ENCODE measurements around the gene RMRP. TPM values are rescaled to one million over a fixed set of nuclear protein-coding genes. Genes with fewer than 3 reads are reported as not detected.

RMRP gene
- total RNA-seq, 1 experiment from 2014 or later, result 4,639 TPM

GRCh38 chr9:35611230-35611797 is 46.5 kb downstream of the RMRP start:
- no peak for DNase-seq (ENCODE audit: low spot score)

DNA sequence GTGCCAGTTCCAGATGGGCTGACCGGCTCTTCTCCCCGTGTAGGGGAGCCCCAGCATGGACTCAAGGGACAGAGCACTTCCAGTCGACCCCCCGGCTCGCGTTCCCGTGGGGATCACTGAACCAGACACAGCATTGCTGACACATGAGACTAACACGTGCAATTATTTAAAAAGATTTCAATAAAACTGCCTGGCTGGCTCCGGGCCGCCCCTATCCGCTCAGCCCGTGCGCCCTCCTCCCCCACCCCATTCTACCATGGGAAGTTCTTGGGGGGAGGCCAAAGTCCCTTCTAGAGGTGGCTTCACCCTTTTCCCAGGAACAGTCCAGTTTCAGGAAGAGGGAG is 48.0 kb downstream of the RMRP start:
- no peak for DNase-seq (ENCODE audit: low spot score)

DNA sequence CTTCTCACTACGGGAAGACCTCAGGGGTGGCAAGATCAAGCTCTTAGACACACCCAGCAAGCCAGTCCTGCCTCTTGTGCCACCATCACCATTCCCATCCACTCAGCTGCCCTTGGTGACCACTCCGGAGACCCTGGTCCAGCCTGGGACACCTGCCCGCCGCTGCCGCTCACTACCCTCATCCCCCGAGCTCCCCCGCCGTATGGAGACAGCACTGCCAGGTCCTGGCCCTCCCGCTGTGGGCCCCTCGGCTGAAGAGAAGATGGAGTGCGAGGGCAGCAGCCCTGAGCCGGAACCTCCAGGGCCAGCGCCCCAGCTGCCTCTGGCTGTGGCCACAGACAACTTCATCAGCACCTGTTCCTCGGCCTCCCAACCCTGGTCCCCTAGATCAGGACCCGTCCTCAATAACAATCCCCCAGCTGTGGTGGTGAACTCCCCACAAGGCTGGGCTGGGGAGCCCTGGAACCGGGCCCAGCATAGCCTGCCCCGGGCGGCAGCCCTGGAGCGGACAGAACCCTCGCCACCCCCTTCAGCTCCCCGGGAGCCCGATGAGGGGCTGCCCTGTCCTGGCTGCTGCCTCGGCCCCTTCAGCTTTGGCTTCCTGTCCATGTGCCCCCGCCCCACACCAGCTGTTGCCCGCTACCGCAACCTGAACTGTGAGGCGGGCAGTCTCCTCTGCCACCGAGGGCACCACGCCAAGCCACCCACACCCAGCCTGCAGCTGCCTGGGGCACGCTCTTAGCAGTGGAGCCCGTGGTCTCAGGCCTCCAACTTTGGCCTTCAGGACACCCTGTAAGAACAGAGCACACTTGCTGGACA is 48.6 kb downstream of the RMRP start:
- no peak for DNase-seq (ENCODE audit: low spot score)

GRCh38 chr9:35608221-35608620 is 49.6 kb downstream of the RMRP start:
- no peak for DNase-seq (ENCODE audit: low spot score)

Other genes starting within 250 kb of the RMRP start
- 6.2 and 8.7 TPM in 2 replicates for gene RUSC2, start 167.9 kb downstream of the RMRP start, total RNA-seq (2014; rRNA removed; shearing (Covaris generic))
- 5.4 and 8.0 TPM in 2 replicates for gene TESK1, start 52.8 kb downstream of the RMRP start, total RNA-seq (2014; rRNA removed; shearing (Covaris generic))
- 0.53 and 1.2 TPM in 2 replicates for gene CD72, start 39.6 kb downstream of the RMRP start, total RNA-seq (2014; rRNA removed; shearing (Covaris generic))
- not detected in 2 replicates for gene SIT1, start 7.1 kb downstream of the RMRP start, total RNA-seq (2014; rRNA removed; shearing (Covaris generic))
- 6.3 and 7.9 TPM in 2 replicates for gene CCDC107, start 273 bp upstream of the RMRP start, total RNA-seq (2014; rRNA removed; shearing (Covaris generic))
- 16.9 and 44.9 TPM in 2 replicates for gene ARHGEF39, start 7.2 kb upstream of the RMRP start, total RNA-seq (2014; rRNA removed; shearing (Covaris generic))
- gene CA9, start 15.9 kb upstream of the RMRP start, total RNA-seq (2014; rRNA removed; shearing (Covaris generic)), result 1.3 and 2.1 TPM in 2 replicates
- gene TPM2, start 31.9 kb upstream of the RMRP start, total RNA-seq (2014; rRNA removed; shearing (Covaris generic)), result 2.7 and 3.9 TPM in 2 replicates
- gene TLN1, start 74.2 kb upstream of the RMRP start, total RNA-seq (2014; rRNA removed; shearing (Covaris generic)), result 71.2 and 95.8 TPM in 2 replicates
- gene CREB3, start 74.6 kb upstream of the RMRP start, total RNA-seq (2014; rRNA removed; shearing (Covaris generic)), result 115 and 121 TPM in 2 replicates
- 16.9 and 21.5 TPM in 2 replicates for gene GBA2, start 91.2 kb upstream of the RMRP start, total RNA-seq (2014; rRNA removed; shearing (Covaris generic))
- 16.4 and 18.6 TPM in 2 replicates for gene RGP1, start 91.3 kb upstream of the RMRP start, total RNA-seq (2014; rRNA removed; shearing (Covaris generic))
- not detected in 2 replicates for gene MSMP, start 96.3 kb upstream of the RMRP start, total RNA-seq (2014; rRNA removed; shearing (Covaris generic))
- gene NPR2, start 133.6 kb upstream of the RMRP start, total RNA-seq (2014; rRNA removed; shearing (Covaris generic)), result 0.25 and 2.9 TPM in 2 replicates
- 0.99 TPM in 2 replicates for gene SPAG8, start 154.2 kb upstream of the RMRP start, total RNA-seq (2014; rRNA removed; shearing (Covaris generic))
- 88.2 and 95.4 TPM in 2 replicates for gene HINT2, start 157.0 kb upstream of the RMRP start, total RNA-seq (2014; rRNA removed; shearing (Covaris generic))
- not detected in 2 replicates for gene FAM221B, start 170.7 kb upstream of the RMRP start, total RNA-seq (2014; rRNA removed; shearing (Covaris generic))
- 2.1 and 4.2 TPM in 2 replicates for gene TMEM8B, start 171.2 kb upstream of the RMRP start, total RNA-seq (2014; rRNA removed; shearing (Covaris generic))
- gene OR13J1, start 212.4 kb upstream of the RMRP start, total RNA-seq (2014; rRNA removed; shearing (Covaris generic)), result not detected in 2 replicates
- 0.41 TPM in 1 of 2 replicates, not detected in the other for gene HRCT1, start 248.2 kb upstream of the RMRP start, total RNA-seq (2014; rRNA removed; shearing (Covaris generic))